IPS DF 4.7 (cell line): Measurements from ENCODE around the gene ZNF581.

Experiments used
- DNase-seq: peaks from one replicate; pipeline ENCODE4 v3.0.0-alpha.2; 2013; ENCODE audit warnings: low spot score; ENCODE audit errors: extremely low read depth

Gene ZNF581

DNA sequence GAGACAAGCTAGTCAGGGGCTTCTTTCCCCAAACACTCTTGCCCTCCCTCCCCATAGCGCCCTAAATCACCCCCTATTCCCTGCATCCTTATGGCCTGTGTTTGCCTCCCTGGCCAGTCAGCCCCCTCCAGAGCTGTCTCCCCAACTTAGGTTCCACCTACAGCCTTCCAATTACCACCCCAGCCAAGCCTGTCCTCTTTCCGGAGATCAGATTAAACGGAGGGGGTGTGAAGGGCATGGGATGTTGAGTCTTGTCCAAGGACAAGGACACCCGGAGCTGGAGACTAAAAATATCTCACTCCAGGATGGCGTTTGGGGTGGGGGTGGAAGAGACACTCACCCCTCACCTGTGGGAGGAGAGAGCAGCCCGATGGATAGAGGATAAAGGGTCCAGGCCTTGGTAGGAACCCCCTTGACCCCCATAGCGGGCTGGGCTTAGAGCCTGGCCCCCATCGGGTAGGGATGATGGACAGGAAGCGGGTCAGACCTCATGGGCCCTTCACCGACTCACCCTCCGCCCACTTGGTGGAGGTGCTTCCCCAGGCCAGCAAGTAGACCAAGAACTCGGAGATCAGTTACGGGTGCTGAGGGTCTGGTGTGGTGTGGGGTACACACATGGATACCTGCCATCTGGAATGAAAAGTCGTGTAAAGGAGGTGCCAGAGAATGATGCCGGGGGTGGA is 32.0 kb upstream of the ZNF581 start:
- DNase-seq = no peak

DNA sequence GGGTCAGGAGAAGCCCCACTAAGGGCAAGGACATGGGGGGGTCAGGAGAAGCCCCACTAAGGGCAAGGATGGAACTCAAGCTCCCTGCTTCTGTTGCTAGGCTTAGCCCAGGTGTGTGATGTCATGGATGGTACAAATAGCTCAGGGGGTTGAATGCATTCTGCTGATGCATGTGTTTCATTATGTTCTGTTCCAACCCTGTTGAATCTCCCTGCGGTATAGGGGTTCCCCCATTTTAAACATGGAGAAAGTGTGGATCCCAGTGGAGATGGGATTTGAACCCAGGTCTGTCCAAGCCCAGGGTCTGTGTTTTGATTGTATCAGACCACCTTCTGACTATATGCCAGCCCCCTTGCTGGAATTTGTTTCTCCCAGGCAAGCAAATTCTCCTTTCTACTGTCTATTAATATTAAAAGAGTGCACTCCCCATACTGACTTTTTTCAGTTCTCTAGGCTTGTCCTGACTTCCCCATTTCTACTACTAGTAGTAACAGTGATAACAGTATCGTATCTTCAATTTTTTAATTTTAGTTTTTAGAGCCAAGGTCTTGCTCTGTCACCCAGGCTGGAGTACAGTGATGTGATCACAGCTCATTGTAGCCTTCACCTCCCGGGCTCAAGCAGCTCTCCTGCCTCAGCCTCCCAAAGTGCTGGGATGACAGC is 31.3 kb upstream of the ZNF581 start:
- no peak for DNase-seq

DNA sequence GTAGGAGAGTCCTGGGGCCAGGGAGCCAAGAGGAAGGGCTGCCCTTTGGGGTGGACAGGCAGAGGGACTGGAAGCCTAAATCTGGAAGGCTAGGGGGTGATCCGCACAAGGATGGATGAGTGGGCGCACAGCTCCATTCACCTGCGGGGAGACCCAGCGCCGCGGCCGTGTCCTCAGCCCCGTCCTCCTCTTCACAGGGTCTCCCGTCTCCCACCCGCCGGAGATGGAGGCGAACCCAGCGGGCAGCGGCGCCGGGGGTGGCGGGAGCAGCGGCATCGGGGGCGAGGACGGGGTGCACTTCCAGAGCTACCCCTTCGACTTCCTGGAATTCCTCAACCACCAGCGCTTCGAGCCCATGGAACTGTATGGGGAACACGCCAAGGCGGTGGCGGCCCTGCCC is 30.1 kb upstream of the ZNF581 start:
- no peak for DNase-seq

DNA sequence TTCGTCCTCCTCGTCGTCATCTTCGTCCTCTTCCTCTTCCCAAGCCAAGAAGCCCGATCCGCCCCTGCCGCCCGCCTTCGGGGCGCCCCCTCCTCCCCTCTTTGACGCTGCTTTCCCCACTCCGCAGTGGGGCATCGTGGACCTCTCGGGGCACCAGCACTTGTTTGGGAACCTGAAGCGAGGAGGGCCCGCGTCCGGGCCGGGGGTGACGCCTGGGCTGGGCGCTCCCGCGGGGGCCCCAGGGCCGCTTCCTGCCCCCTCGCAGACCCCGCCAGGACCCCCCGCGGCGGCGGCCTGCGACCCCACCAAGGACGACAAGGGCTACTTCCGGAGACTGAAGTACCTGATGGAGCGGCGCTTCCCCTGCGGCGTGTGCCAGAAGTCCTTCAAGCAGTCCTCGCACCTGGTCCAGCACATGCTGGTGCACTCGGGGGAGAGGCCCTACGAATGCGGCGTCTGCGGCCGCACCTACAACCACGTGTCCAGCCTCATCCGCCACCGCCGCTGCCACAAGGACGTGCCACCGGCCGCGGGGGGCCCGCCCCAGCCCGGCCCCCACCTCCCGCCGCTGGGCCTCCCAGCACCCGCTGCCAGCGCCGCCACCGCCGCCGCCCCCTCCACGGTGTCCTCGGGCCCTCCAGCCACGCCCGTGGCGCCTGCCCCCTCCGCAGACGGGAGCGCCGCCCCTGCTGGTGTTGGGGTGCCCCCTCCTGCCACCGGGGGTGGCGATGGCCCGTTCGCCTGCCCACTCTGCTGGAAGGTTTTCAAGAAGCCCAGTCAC is 29.3 kb upstream of the ZNF581 start:
- no peak for DNase-seq

DNA sequence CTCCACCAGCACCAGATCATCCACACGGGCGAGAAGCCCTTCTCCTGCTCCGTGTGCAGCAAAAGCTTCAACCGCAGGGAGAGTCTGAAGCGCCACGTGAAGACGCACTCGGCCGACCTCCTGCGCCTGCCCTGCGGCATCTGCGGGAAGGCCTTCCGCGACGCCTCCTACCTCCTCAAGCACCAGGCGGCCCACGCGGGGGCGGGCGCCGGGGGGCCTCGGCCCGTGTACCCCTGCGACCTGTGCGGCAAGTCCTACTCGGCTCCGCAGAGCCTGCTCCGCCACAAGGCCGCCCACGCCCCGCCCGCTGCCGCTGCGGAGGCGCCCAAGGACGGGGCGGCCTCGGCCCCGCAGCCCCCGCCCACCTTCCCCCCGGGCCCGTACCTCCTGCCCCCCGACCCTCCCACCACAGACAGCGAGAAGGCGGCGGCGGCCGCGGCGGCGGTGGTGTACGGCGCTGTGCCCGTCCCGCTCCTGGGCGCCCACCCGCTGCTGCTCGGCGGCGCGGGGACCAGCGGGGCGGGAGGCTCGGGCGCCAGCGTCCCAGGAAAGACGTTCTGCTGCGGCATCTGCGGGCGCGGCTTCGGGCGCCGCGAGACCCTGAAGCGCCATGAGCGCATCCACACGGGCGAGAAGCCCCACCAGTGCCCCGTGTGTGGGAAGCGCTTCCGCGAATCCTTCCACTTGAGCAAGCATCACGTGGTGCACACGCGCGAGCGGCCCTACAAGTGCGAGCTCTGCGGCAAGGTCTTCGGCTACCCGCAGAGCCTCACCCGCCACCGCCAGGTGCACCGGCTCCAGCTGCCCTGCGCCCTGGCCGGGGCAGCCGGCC is 28.5 kb upstream of the ZNF581 start:
- no peak for DNase-seq

DNA sequence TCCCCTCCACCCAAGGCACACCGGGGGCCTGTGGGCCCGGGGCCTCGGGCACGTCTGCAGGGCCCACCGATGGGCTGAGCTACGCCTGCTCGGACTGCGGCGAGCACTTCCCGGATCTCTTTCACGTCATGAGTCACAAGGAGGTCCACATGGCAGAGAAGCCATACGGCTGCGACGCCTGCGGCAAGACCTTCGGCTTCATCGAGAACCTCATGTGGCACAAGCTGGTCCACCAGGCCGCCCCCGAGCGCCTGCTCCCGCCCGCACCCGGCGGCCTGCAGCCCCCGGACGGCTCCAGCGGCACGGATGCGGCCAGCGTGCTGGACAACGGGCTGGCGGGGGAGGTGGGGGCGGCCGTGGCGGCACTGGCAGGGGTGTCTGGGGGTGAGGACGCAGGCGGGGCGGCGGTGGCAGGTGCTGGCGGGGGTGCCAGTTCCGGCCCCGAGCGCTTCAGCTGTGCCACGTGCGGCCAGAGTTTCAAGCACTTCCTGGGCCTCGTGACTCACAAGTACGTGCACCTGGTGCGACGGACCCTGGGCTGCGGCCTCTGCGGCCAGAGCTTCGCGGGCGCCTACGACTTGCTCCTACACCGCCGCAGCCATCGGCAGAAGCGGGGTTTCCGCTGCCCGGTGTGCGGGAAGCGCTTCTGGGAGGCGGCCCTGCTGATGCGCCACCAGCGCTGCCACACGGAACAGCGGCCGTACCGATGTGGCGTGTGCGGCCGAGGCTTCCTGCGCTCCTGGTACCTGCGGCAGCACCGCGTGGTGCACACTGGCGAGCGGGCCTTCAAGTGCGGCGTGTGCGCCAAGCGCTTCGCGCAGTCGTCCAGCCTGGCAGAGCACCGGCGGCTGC is 27.7 kb upstream of the ZNF581 start:
- no peak for DNase-seq

DNA sequence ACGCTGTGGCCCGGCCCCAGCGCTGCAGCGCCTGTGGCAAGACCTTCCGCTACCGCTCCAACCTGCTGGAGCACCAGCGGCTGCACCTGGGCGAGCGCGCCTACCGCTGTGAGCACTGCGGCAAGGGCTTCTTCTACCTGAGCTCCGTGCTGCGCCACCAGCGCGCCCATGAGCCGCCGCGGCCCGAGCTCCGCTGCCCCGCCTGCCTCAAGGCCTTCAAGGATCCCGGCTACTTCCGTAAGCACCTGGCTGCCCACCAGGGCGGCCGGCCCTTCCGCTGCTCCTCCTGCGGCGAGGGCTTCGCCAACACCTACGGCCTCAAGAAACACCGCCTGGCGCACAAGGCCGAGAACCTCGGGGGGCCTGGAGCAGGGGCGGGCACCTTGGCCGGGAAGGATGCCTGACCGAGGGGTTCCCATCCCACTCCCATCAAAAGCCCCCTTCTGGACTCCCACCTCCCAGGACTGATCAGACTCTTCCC is 27.0 kb upstream of the ZNF581 start:
- DNase-seq = no peak

DNA sequence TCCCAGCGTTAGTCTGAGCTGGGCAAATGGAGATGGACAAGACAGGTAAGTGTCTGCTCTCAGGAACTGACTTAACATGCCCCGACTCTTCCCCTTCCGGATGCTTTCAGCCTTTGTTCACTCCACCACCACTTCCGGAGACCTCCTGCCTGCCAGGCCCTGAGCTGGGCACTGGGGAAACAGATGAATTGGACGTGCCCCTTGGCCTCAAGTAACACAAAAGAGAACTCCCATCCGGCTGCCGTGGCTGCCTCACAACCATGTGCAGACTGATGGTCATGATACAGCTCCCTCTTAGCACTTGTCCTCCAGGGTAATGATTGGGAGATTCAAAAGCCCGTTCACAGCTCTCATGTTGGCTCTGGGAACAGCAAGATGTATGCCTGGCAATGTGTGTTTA is 26.0 kb upstream of the ZNF581 start:
- DNase-seq = no peak

DNA sequence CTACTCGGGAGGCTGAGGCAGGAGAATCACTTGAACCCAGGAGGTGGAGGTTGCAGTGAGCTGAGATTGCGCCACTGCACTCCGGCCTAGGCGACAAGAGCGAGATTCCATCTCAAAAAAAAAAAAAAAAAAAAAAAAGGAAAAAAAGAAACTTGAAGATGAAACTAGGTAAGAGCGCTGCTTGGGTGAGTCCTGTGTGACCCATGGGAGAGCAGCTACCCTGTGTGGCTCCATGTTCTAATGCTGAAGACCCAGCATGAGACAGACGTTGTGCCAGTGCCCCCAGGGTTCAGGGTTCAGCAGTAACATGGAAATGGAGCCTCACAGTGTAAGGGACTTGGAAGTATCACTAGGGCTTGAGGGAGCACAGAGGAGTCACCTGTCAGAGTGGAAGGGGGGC is 25.0 kb upstream of the ZNF581 start:
- DNase-seq = no peak

DNA sequence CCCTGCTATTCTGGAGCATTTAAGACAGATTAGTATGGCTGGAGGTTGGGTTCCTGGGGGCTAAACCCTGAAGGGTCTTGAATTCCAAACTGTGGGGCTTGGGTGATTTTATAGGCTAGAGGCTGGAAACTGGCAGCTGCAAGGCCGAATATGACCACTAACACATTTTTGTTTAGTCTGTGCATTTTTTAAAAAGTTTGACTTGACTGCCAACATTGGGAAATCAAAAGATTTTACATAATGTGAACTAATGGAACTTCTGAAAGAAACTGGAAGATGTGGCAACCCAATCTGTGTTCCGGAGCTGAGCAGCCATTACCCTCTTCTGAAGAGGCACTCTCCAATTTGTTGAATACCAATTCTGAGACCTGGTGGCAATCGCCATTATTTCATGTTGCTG is 24.2 kb upstream of the ZNF581 start:
- no peak for DNase-seq

DNA sequence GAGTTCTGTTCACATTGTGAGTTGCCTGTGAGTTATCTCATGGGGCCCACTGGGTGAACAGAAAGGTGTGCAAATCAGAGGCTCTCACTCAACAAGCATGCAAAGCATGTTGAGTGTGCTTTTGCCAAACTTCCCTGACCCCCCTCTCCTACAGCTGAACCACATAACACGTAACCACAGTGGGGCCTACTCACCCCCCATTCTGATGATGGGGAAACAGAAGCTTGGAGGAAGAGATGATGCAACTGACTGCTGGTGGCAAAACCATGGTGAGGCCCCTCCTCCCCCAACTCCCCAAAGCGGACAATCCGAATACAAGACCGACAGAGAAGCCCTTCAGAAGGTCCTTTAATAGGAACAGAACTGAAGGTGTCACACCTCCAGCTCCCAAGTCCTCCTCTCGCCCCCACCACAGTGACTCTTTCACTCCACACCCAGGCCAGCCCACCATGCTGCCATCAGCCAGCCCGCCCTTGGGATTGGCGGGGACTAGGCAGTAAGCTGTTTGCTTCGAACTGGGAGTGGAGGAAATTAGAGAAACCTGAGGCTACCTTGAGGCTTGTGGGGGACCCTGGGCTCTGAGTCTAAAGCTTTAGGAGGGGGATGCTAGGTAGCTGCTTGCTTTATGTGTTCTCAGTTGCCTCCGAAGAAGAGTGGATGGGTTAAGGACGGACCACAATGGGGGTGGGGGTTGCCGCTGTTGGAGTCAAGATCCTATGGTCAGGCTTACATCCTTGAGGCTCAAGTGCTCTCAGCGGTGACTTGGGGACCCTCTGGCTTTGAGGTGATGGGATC is 22.8 kb upstream of the ZNF581 start:
- DNase-seq = no peak

DNA sequence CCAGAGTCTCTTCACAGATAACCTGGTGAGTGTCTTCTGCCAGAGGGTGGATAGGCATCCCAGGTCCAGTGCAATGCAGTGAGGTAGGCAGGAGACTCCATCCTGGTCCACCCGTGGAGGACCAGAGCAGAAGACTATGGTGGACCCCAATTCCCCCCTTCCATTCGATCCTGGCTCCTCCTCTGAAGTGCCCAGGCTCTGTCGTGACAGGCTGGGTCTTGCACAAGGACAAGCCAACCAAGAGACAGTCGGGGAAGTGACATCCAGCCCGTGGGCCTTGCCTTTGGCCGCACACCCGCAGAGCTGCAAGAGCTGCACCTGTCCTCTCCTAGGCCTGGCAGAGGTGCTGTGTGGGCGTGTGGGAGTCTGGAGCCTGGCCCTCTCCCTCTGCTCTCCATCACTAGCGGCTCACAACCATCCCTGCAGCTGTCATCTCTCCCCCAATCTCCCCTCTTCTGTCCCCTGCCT is 22.2 kb upstream of the ZNF581 start:
- no peak for DNase-seq

DNA sequence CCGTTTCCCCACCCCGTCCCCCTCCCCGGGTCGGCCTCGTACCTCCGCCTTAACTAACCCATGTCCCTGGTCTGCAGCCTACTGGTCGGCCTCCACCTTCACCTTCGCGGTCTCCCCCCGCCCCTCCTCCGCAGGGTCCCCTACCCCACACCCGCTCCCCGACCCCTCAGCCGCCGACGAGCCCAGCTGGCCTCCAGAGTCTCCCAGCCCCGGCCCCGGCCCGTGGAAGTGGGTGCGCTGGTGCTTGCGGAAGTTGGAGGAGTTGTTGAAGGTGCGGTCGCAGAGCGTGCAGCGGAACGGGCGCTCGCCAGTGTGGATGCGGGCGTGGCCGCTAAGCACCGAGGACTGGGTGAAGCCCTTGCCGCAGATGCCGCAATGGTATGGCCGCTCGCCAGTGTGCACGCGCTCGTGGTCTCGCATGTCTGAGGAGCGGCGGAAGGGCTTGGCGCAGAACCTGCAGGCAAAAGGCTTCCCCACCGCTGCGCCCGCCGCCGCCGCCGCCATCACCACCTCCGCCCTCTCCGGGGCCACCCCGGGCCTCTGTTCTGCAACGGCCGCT is 21.7 kb upstream of the ZNF581 start:
- DNase-seq = no peak

DNA sequence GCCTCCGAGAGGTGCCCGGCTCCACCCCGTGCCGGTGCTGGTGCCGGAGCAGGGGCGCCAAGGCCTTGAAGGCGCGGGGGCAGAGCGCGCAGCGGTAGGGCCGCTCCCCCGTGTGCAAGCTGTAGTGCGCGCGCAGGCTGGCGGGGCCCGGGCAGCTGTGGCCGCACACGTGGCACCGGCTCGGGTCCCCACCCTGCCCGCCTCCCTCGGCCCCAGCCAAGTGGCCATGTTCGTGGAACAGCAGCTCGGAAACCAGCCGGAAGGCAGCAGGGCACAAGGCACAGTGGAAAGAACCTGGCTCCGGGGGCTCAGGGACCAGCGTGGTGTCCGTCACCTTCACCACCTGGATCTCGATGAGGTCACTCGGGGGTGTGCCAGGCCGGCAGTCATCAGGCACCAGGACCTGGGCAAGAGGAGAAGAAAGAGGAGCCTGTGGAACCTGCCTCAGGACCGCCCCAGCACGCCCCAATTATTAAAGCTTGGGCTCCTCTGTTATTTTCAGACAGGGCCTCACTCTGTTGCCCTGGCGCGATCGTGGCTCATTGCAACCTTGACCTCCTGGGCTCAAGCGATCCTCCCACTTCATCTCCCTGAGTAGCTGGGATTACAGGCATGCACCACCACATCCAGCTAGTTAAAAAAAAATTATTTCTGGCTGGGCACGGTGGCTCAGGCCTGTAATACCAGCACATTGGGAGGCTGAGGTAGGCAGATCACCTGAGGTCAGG is 21.0 kb upstream of the ZNF581 start:
- no peak for DNase-seq

DNA sequence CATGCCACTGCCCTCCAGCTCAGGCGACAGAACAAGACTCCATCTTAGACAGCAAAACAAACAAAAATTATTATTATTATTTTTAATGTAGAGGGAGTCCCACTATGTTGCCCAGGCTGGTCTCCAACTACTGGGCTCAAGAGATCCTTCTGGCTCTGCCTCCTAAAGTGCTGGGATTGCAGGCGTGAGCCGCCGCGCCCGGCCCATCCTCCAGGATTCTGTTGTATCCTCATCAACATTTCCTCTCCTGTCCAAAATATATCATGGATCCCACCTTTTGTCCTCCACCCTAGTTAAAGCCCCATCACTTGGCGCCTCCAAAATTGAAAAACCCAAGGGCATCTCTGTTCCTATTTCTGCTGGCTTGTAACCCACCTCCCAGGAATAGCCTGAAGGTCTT is 20.3 kb upstream of the ZNF581 start:
- no peak for DNase-seq

DNA sequence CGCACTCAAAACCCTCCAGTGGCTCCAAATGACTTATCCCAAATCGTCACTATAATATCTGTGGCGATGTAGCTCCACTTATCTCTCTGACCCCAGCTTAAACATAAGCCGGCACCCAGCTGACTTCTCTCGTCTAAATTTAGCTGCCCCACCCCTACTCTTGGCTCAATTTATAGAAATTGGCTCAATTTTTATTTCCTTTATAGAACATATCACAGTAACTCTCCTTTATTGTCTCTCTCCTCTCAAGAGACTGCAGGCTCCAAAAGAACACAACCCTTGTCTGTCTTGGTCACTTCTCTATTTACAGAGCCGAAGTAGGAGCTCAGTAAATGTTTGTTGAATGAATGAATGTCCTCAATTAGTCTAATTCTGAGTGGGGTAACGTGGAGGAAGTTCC is 19.9 kb upstream of the ZNF581 start:
- DNase-seq = no peak

DNA sequence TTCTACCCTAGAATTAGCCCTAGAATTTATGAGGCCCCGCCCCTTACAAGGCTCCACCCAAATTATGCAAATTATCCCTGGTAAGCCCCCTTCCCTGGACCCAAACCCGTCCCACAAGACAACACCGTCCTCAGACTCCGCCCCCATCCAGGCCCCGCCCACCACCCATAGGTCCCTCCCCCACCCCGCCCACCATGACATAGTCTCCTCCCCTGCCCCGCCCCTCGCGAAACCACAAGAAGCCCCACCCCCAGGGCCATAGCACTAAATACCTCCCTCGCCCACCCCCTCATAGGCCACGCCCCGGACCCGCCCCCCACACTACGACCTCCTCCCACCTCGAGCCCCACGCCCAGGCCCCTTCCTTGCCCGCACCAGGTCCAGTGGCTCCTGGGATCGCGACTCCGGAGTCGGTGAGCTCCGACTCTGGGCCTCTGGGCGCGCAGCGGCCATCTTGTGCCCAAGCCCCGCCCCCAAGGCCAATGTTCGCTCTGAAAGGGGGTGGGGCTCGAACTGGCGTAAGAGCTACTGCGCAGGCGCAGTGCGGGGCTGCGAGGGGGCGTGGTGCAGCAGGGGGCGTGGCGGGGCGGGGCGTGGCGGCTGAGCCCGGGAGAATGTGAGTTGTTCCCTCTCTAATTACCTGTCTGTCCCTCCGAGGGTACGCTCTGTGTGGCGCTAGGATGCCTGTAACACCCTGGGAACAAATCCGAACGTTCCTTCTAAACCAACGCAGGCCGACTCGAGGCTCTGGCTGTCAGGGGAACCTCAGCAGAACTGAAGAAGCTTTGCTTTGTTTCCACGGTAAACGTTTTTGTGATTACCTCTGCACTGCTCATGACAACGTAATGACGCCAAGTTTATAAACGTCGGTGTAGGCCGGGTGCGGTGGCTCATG is 19.1 kb upstream of the ZNF581 start, which contains the start of gene ZNF784:
ZNF784 (minus strand) TSS at position 458 of the 895 bp plus-strand sequence; CDS start at position 453, 5 bp downstream.
- DNase-seq = no peak

DNA sequence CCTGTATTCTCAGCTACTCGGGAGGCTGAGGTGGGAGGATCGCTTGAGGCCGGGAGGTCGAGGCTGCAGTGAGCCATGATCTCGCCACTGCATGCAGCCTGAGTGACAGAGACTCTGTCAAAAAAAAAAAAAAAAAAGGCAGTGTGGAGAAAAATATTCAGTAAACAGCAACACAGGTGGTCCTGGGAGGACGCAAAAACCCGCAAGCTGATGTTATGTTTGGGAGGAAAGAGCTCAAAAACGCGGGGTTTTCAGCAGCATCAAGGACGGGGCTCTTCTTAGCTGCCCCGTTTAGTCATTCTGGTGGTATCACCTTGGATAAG is 18.5 kb upstream of the ZNF581 start:
- no peak for DNase-seq
